Spleen (tissue), 7 donors: Measurements from ENCODE around the gene ADGRE2.

Experiments
- CTCF ChIP-seq, 11 experiments: fragments of 200-600 bp in 7 of 11; fragments of 450-650 bp in 4 of 11; sonication (generic) in 4 of 11; IDR thresholded peaks in 8 of 11; conservative IDR thresholded peaks in 3 of 11; 1 replicate in 7 of 11; 2 replicates in 4 of 11; pipeline versions ENCODE4 v1.4.0 to v1.8.0; 2016 to 2021; ENCODE audit warnings: antibody characterized with exemption in 11 of 11, inconsistent platforms in 4 of 11, mild to moderate bottlenecking in 1 of 11
- POLR2A ChIP-seq, 3 donors: fragments of 450-650 bp; IDR thresholded peaks; one replicate each; pipeline ENCODE4 v1.5.1; 2017; ENCODE audit warnings: antibody characterized with exemption in 3 of 3, mild to moderate bottlenecking in 1 of 3
- POLR2AphosphoS5 ChIP-seq, 3 donors: sonication (generic); formaldehyde crosslinking; IDR thresholded peaks; one replicate each; pipeline ENCODE4 v1.5.1; 2017; ENCODE audit warnings: antibody characterized with exemption in 3 of 3
- donor health status: DM: no; HTN: no; CAD: no; lungs with moderate emphysema.
- donor health status: DM: no; HTN: no; CAD: no.
- donor health status: DM: no; HTN: no; CAD: no.

DNA sequence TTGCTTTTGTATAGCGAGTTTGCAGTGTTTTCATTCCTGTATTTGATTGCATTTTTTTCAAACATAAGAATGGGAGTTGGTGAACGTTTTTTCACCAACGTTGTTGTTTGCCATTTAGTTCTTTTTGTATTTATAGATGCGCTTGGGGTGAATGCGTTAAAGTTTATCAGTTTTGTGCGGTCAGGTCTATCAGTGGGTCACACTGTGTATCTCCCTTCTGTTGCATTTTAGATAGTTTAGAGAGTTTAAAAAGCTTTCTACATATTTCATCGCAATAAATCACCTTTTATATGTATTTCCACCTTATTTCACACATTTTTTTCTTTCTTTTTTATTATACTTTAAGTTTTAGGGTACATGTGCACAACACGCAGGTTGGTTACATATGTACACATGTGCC lies 40.2 kb upstream of the ADGRE2 start:
- TF ChIP-seq POLR2AphosphoS5 (IDR thresholded peaks at IDR 0.05): no peak
- no peak for TF ChIP-seq CTCF (IDR thresholded peaks at IDR 0.05 in 8 of 11, conservative IDR thresholded peaks at IDR 0.05 in 3 of 11)
- no peak for TF ChIP-seq POLR2A (IDR thresholded peaks at IDR 0.05)
